GM21447 (cell line): ENCODE results near the gene TMEM217.

Experiments
- ATAC-seq: cut with Tn5 transposase; IDR thresholded peaks from one replicate; pipeline ENCODE4 v1.9.1; 2021; ENCODE audit not compliant: unreplicated experiment

TMEM217 gene

DNA sequence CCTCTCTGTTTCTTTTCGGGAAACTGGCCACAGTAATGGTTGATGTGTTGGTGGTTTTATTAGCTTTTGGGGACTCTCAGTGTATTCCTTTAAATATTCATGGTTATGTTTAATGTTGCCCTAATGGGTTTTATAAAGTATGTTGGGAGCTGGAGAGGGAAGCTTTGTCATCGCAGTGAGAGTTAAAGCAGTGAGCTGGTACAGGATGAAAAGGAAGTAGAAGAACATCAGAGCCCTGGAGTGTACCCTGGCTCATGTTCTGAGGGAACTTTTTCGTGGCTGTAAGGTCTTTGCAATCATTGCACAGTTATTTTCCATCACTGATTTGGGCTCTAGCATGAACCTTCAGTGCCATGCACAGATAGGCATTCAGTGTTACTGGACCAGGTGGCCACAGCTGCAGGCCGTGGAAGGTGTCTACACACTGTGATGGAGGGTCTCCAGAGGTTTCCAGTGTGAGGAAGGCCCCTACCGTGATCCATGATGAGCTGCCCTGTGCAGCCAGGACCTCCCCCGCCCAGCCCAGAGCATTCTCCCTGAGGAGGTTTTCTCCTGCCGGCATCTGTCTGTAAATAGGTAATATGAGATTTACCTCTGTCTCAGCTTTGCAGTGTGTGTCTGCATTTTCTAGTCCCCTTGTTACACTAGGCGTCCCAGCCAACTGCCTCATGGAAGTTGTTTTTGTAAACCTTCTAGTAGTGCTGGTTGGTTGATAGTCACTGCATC, 22.4 kb upstream of the TMEM217 start:
- ATAC-seq = no peak

DNA sequence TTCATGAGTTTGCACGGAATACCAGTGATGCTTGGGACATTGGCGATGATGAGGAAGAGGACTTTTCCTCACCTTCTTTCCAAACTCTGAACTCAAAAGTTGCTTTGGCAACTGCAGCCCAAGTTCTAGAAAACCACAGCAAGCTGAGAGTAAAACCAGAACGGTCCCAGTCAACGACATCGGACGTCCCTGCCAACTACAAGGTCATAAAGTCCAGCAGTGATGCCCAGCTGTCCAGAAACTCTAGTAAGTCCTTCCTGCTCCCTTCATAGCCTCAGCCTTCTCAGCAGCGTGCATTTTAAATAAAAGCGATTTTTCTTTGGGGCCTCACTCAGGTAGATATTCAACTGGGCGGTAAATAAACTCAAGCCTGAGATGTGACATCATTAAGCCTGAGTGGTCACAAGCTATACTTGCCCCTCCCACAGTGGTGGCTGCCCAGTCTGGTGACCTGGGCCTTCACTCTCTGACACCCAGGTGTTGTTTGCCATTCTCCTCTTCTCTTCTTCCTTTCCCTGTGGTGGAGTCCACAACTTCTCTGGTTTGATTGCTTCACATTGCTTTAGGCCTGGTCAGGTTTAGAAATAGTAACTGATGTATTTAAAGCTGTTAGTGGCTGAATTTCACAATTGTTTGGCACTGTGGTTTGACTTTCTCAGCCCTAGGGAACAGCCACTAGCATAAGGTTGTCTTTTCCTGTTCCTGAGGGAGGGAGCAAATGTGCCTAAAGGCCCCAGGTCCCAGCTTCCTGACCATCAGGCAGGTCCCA, 21.6 kb upstream of the TMEM217 start:
- no peak for ATAC-seq

DNA sequence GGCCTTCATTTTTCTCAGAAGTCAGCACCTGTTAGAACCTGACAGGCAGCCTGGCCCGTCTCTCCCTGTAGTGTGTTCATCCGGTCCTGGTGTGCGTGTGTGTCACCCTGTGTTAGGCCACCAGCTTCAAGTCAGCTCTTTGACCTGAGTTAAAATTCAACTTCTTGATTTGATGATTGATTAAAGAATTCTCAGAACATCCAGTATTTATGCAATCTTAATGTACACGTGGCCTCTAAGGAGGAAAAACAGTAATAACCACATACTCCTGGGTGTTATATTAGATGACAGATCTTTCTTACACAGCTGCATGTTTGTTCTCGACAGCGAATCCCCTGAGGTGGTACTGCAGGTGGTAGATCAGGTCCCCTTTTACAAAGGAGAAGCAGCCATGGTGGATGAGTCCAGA, 19.1 kb upstream of the TMEM217 start:
- no peak for ATAC-seq

DNA sequence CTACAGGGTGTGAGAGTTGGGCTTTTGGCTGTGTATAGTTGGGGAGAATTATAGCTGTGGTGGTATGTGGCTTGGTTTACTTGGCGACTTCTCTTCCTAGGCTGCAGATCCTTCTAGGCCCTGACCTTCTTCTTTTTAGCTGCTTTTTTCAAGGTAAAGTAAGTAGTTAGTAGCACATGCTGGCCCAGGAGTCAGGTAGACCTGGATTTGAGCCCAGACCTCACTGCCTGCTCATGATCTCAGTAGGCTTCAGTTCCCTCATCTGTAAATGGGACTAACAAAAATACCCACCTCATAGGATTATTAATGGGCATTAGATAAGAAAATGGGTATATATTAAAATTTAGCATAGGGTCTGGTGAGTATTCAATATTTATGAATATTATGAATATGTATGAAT, 17.4 kb upstream of the TMEM217 start:
- ATAC-seq = no peak

DNA sequence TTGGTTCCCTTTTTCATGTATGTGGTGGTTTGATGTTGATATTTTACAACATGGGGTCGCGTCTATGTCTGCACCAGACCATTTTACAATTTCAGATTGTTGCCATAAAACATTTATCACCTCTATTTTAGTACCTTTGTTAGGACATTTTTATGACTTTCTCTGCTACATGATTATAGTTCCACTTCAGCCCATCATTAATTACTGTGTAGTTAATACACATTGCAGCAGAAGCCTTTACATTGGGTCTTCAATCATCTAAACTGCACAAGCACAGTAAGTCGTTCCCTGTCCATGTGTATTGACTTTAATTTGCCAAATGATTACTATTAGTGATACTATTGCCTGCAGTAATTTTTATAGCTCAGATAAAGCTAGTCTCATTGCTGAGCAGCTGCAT, 15.7 kb upstream of the TMEM217 start:
- no peak for ATAC-seq

DNA sequence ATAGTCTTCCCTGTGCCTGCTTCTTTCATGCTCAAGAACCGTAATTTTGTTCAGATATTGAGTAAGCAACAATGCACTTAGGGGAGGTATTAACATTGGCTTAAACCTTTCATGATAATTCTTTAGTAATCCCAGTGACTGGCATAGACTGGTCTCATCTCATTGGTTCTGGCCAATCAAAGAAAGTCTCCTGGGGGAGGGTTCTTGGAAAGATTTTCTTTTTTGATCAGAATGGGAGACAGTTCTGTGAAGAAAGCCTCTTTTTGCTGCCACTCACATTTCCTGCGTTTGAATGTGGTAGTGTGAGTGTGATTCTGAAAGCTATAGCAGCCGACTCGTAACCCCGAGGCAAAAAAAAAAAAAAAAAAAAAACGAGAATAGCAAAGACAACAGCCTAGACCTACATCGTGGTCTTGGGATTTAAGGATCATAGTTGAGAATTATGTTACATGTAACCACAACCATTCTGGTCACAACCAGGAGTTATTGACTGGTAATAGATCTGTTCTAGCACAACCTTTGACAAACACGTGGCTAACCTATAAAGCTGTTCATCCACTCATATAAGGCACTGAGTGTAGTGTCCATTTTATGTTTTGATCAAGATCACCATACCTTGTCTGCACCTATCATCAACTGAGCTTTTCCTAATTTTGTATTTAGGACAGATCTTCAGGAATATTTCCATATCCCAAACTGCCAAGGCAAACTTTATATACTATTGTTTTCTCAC, 15.1 kb upstream of the TMEM217 start:
- ATAC-seq = no peak

DNA sequence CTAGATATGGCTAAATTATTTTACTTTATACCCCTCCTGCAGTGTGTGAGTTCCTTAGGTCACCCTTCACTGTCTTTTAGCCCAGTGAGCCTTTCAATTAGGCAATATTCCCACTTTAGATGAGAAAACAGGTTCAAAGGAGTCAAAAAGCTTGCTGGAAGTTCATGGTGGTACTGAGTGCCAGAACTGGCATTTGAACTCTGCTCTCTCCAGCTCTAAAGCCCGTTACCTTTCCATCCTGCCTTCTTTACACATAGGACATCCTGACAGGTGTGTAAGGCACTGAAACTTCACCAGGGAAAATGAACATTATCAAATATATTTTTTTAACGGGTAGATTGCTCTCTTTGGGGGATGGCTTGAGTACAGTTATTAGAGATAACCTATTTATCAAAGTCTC, 11.2 kb upstream of the TMEM217 start:
- ATAC-seq = no peak

DNA sequence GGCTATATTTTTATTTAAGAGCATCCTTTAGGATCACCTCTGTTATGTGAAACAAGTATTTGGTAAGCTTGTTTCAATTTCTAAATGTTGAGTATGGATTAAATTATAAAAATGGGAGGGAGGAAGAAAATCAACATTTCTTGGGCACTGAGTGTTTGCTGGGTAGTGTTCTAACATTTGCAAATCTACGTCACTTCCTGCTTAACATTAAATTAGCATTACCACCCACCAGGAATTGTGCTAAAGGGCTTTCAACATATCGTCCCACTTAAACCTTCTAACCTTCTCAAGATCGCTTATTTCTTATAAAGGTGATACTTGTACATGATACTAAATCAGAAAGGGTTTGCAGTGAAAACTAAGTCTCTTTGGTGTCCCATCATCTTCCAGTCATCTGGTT, 7.9 kb upstream of the TMEM217 start:
- no peak for ATAC-seq

DNA sequence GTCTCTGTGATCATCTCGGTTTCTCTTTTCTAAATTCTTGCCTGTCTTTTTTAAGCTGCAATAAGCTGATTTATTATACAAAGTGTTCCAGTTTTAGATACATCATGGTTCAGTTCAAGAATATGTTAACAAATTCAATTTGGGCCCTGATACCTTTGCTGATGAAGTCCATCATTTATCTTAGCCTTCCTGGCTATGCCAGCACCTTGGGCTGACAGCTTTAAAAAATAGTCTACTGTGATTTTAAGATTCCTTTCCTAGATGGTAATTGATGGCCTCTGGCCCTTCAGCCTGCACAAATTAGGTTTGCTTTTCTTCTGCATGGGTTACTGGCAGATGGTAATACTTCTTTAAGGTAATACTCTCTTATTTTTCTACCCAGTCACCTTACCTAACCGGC, 7.1 kb upstream of the TMEM217 start:
- no peak for ATAC-seq

DNA sequence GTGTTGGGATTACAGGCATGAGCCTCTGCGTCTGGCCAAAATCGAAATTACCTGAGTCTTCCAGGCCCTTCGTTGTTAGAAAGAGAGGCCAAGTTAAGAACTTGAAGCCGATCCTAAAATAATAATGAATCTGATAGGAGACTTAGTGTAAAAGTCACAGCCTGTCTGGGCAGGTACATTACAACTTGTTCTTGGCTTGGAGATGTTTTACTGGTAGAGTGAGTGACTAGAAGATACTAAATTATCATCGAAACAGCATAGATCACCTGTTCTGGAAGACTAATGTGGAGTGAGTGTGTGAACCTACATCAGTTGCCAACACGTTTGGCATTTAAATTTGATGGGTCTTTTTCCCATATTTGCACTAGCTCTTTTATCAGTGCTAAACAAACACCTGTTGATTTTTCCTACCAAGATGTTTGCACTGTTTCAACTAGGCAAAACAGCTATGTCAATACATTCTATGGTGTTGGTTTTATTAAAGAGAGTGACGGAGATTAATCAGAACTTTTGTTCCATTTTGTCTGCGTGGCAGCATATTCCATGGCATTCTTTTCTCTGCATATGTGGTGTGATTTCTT, 4.6 kb upstream of the TMEM217 start:
- no peak for ATAC-seq

DNA sequence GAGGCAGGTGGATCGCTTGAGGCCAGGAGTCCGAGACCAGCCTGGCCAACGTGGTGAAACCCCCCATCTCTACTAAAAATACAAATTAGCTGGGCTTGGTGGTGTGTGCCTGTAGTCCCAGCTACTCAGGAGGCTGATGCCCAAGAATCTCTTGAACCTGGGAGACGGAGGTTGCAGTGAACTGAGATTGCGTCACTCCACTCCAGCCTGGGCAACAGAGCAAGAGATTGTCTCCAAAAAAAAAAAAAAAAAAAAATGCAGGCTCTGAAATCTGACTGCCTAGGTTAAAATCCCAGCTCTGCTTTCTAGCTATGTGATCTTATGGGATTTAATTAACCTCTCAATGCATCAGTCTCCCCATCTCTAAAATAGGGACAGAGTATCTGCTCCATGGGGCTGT, 3.3 kb upstream of the TMEM217 start:
- ATAC-seq = no peak

DNA sequence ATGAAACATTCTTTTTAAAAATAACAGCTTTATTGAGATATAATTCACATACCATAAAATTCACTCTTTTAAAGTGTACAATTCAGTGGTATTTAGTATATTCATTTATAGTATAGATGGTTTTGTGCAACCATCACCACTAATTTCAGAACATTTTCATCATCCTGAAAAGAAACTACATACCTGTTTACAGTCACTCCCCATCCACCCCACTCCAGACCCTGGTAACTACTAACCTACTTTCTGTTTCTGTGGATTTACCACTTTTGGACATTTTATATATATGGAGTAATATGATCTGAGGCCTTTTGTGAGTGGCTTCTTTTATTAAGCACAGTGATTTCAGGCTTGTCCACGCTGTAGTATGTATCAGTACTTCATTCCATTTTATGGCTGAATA, 2.5 kb upstream of the TMEM217 start:
- ATAC-seq = no peak

DNA sequence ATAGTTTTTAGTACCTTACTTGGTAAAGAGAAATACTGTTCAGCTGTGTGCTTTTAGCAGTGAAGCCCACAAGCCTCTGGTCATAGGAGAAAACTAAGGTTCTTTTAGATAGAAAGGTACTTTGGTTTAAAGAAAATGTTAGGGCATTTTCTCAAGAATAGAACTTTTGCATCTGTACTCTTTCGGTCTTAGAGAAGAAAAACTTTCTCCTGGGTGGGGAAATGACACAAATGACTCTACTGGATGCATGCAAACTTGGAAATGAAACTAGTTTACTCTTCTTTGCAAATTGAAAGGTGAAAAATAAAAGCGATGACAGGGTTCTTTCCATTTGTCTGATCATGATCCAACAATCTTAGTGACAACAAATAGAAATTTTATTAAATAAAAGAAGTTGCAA, 2.1 kb upstream of the TMEM217 start:
- ATAC-seq = no peak

DNA sequence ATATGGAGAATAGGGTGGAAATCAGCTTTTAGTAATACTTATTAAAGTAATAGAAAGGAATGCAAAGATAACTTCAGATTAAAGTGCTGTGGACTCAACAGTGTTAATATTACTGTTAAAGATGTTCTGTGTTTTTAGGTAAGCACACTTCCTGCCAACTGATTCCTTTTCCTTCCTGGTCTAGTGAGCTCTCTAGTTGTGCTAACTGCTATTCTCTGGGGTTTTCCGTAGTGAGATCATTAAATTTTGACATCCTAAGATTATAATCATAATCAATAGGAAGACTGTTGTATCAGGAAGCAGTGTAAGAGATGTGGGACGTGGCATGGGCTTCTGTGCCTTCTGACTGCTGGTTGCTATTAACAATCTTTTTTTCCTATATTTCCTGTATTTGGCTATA, 1.2 kb upstream of the TMEM217 start:
- no peak for ATAC-seq

DNA sequence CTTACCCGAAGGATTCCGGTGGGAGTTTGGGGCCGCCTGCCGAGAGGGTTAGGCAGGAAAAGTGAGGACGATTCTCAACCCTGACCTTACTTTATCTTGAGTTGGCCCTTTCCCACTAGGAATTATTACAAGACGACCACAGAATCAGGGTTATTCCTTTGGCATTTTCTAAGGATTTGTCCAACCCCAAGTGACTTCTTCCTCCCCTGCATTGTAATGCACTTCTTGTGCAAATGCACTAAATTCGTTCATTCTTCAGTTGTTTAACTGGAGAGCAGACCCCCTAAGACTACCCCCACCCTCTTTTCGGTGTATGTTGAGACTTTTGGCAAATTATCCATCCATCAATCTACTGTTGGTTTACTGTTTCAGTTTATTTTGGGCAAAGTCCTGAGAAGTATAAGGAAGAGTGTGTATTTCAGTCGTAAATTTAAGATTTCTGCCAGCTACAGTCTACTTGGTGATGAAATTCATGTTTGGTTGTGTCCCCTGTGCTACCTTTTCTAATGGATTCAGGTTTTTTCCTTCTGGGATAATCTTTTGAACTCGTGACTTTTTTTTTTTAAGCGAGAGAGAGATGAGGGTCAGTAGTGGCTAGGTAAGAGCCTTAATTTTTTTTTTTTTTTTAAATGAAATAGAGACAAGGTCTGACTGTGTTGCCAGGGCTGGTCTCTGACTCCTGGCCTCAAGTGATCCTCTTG, 611 bp upstream of the TMEM217 start:
- ATAC-seq = no peak

DNA sequence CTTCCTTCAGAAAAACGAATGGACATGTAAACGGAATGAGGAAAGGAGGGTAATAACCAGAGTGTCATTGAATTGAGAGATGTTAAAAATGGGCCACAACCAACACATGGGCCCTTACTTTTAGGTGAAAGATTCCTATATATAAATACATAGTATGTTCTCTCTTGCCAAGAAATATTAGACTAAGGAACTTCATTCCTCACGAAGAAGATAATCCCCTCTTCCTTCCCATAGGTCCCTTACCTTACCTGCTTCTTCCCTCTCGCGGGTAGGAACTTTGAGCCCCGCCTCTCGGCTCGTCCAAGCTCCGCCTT, 667 bp downstream of the TMEM217 start:
- ATAC-seq = no peak

DNA sequence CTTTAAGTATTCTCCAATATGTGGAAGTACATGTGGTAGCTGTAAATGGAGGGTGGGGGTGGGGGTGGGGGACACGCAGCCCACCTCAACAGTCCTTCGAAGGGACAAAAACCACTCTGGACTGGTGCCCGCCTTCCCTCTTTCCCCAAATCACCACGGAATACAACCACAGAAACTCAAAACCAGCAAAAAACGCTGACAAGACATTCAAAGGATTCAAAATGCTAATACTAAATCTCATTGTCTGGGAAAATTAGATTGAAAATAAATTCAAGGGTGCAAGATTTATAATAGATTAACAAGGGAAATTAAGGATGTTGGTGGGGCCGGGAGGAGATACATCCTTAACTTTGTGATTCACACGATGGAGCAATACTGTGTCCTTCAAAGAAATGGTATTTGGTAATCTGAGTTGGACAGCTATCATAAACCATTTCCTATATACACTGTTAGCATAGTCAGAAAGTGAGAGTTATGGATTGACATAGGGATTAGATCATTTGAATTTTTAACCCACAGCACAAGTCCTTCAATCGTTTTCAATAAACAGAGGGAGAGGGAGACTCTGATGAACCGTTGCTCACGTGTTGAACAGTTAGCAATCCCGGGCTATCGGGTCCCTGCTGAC, 1.1 kb downstream of the TMEM217 start:
- no peak for ATAC-seq

DNA sequence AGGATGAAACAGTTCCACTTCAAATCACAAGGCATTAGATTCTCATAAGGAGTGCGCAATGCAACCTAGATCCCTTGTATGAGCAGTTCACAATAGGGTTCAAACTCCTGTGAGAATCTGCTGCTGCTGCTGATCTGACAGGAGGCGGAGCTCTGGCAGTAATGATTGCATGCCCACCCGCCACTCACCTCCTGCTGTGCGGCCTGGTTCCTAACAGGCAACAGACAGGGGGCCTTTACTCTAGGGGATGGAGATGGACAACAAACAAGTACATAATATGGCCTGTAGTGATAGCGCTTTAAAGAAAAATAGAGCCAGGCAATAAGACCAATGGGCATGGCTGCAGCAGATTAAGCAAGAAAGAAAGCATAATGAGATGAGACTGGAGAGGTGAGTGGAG, 3.1 kb downstream of the TMEM217 start:
- ATAC-seq = no peak

DNA sequence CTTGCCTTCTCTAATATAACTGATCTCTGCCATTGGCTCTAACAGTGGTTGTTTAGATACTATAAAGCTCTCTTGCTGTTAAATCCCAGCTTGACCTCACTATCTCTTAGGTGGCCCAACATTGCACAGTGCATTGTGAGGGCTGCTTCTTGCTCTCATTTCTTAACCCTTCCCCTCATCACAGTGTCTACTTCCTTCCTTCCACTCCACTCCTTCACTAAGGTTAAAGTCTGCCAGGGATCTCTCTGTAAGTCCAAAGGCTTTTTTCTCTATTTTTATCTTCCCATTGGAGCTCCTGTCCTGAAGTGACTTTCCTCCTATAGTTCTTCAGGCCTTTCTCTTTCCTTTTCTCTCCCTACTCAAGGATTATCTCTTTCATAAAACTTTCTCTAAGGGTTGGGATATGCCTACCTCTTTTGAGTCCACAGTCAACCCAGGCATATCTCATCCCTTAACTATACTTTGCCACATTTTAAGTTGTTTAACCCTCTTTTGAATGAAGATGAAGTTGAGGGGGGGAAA, 4.4 kb downstream of the TMEM217 start:
- no peak for ATAC-seq

DNA sequence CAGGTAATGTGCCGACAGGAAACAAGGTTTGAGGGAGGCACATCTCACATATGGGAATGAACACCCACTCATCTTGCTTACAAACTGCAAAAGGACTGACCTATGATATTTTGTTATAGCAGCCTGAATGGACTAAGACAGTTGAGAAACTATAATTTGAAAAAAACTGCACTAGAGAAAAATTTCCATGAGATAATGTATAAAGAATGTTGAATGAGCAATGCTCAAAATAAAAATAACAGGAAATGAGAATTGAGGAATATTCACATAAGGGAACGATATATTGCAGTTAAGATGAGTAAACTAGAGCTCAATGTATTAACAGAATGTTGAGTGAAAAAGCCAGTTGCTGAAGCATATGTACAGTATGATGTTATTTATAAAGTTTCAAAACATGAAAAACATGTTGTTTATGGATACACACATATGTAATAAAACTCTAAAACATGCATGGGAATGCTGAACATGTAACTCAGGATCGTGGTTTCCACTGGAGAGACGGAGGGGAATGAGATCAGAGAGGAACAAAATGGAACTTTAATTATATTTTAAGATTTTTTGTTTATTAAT, 6.6 kb downstream of the TMEM217 start:
- no peak for ATAC-seq
